K562 (cell line): ENCODE data around the gene RAB32. TPM values are rescaled to one million over a fixed set of nuclear protein-coding genes. Genes with fewer than 3 reads are reported as not detected.

Experiments
- ATAC-seq: fragments of 200-7000 bp; cut with Tn5 transposase; 3 replicates; pipeline ENCODE4 v1.9.1; 2020; ENCODE audit warnings: moderate library complexity
- BruUV-seq: library from RNA; stranded (reverse); fragments of 400-500 nt; replicated peaks from 2 replicates; lab custom pipeline; 2021; lab: Mats Ljungman, UMichigan
- CTCF ChIA-PET: fragments of 300-600 bp; formaldehyde crosslinking; extraction: SDS; loops from one replicate; lab custom pipeline; 2021; ENCODE audit warnings: low intra/inter-chr PET ratio; lab: Yijun Ruan, JAX
- POLR2A ChIA-PET: fragments of 300-600, 350-650 bp; sonication (Branson Sonifier 250); formaldehyde crosslinking; extraction: SDS; loops from one replicate; lab custom pipeline; 2021; ENCODE audit warnings: antibody characterized with exemption, inconsistent platforms; lab: Yijun Ruan, JAX
- DNase-seq, 4 experiments: peaks; one replicate each; pipeline versions ENCODE4 v3.0.0 to v3.0.0-alpha.2; 2011 to 2018; ENCODE audit warnings: low spot score in 3 of 4, mixed read lengths in 3 of 4; ENCODE audit errors: extremely low read depth in 1 of 4
- FAIRE-seq: peaks from 2 replicates; lab custom pipeline; 2011; peaks lifted over from hg19 to GRCh38; lab: Jason Lieb, UNC
- H2AFZ ChIP-seq: 2 replicates; pipeline ENCODE4 v1.6.0; 2011; ENCODE audit warnings: low read depth, low read length, control low read depth, inconsistent platforms
- H3K27ac ChIP-seq: fragments of 200-600 bp; 3 replicates; pipeline ENCODE4 v1.8.0; 2011; ENCODE audit warnings: low read depth, mild to moderate bottlenecking, control low read depth, inconsistent platforms, low read length, moderate library complexity, mixed read lengths; ENCODE audit errors: extremely low read depth
- H3K27me3 ChIP-seq, 2 experiments: fragments of 300-600 bp in 1 of 2; 2 replicates in 1 of 2; 3 replicates in 1 of 2; pipeline versions ENCODE4 v1.6.0 to v1.8.0; 2011; ENCODE audit warnings: inconsistent platforms in 2 of 2, low read length in 2 of 2, mild to moderate bottlenecking in 1 of 2, mixed read lengths in 1 of 2, moderate library complexity in 1 of 2; ENCODE audit not compliant: control insufficient read depth in 2 of 2, insufficient read depth in 2 of 2
- H3K36me3 ChIP-seq: fragments of 300-600 bp; 3 replicates; pipeline ENCODE4 v1.8.0; 2011; ENCODE audit warnings: mild to moderate bottlenecking, low read length, inconsistent platforms; ENCODE audit not compliant: control insufficient read depth, insufficient read depth
- H3K4me1 ChIP-seq, 2 experiments: fragments of 200-600 bp in 1 of 2; replicated peaks in 1 of 2; 2 replicates in 1 of 2; 3 replicates in 1 of 2; pipeline versions ENCODE4 v1.5.1 to v1.8.0; 2011; ENCODE audit warnings: inconsistent platforms in 2 of 2, low read length in 2 of 2, mild to moderate bottlenecking in 1 of 2, mixed read lengths in 1 of 2, moderate library complexity in 1 of 2; ENCODE audit not compliant: control insufficient read depth in 2 of 2, insufficient read depth in 2 of 2
- H3K4me2 ChIP-seq: 2 replicates; pipeline ENCODE4 v1.6.1; 2011; ENCODE audit warnings: low read length, control low read depth, inconsistent platforms, mixed read lengths; ENCODE audit not compliant: insufficient read depth
- H3K4me3 ChIP-seq: fragments of 200-600 bp; sonication (generic), shearing (Covaris generic); 2 replicates; pipeline ENCODE4 v1.5.1; 2016; ENCODE audit warnings: control low read depth, inconsistent platforms
- H3K79me2 ChIP-seq: fragments of 200-600 bp; 3 replicates; pipeline ENCODE4 v1.8.0; 2011; ENCODE audit warnings: low read length, inconsistent platforms; ENCODE audit not compliant: control insufficient read depth, insufficient read depth
- H3K9ac ChIP-seq, 2 experiments: 2 replicates each; pipeline versions ENCODE4 v1.6.0 to v1.6.1; 2011; ENCODE audit warnings: low read depth in 2 of 2, low read length in 2 of 2, control low read depth in 1 of 2, inconsistent platforms in 1 of 2, mild to moderate bottlenecking in 1 of 2, mixed read lengths in 1 of 2; ENCODE audit not compliant: insufficient read depth in 1 of 2
- H3K9me1 ChIP-seq: one replicate; pipeline ENCODE4 v1.6.0; 2011; ENCODE audit warnings: inconsistent platforms, mild to moderate bottlenecking, low read length, moderate library complexity; ENCODE audit not compliant: control insufficient read depth, insufficient read depth
- H3K9me3 ChIP-seq: replicated peaks from 2 replicates; pipeline ENCODE4 v1.5.1; 2011; ENCODE audit warnings: low read depth, low read length, inconsistent platforms; ENCODE audit not compliant: control insufficient read depth, insufficient read depth
- H4K20me1 ChIP-seq: replicated peaks from 2 replicates; pipeline ENCODE4 v1.6.1; 2011; ENCODE audit warnings: low read length, inconsistent platforms, mixed read lengths; ENCODE audit not compliant: control insufficient read depth, insufficient read depth
- ATF4 ChIP-seq: fragments of 450-650 bp; formaldehyde crosslinking; IDR thresholded peaks from 2 replicates; pipeline ENCODE4 v1.4.0; 2022; ENCODE audit warnings: mild to moderate bottlenecking, moderate library complexity
- HSF4 ChIP-seq: fragments of 250-450 bp; sonication (Bioruptor Pico); IDR thresholded peaks from 2 replicates; pipeline ENCODE4 v2.1.2; 2022; ENCODE audit warnings: mild to moderate bottlenecking, moderate library complexity, borderline replicate concordance
- PRMT5 ChIP-seq: sonication (generic); formaldehyde crosslinking; IDR thresholded peaks from 2 replicates; pipeline ENCODE4 v1.5.0; 2020; ENCODE audit warnings: missing genetic modification reagents
- SPI1 ChIP-seq: IDR thresholded peaks from 2 replicates; pipeline ENCODE4 v1.6.1; 2011; ENCODE audit warnings: low read depth, low read length, control low read depth, borderline replicate concordance
- WHSC1 ChIP-seq: IDR thresholded peaks from one replicate; pipeline ENCODE4 v1.6.1; 2012; ENCODE audit warnings: low read length, control low read depth, inconsistent platforms
- ZNF263 ChIP-seq: sonication (generic); formaldehyde crosslinking; IDR thresholded peaks from 2 replicates; pipeline ENCODE4 v1.8.0; 2022; ENCODE audit warnings: mild to moderate bottlenecking, missing genetic modification reagents, borderline replicate concordance
- WGBS: fragments of 100-300 bp; shearing (Covaris generic); methylation state at CpG from one replicate; pipeline ENCODE4 v1.1.6; 2016; ENCODE audit warnings: low coverage, mixed read lengths; ENCODE audit not compliant: insufficient coverage; ENCODE audit errors: missing lambda C conversion rate; 5-methylcytosine and 5-hydroxymethylcytosine counted together
- in situ Hi-C: fragments of 300-500 bp; cut with MboI; formaldehyde crosslinking; loops from 4 replicates; pipeline ENCODE4 v1.15.0; 2018; ENCODE audit warnings: inconsistent platforms, mixed read lengths
- intact Hi-C: fragments of 100-400 bp; cut with micrococcal nuclease; formaldehyde crosslinking; loops from 2 replicates; pipeline ENCODE4 v1.14.2; 2022
- polyA plus RNA-seq, 8 experiments: library from polyadenylated mRNA; depleted of rRNA in 4 of 8; stranded (reverse) in 5 of 8; unstranded in 3 of 8; fragments of >200 nt; fragmentation: Nextera tagmentation in 2 of 8; fragmentation: Illumina TruSeq in 1 of 8; extraction: Ambion mirVana in 2 of 8; extraction: Trizol in 1 of 8; gene quantifications; 2 replicates each; pipeline versions ENCODE4 v1.2.1 to v1.2.3, GENCODE V29; 2011 to 2014; ENCODE audit warnings: inconsistent platforms in 1 of 8, missing spikeins in 1 of 8
- total RNA-seq, 7 experiments: library from RNA; depleted of rRNA in 6 of 7; stranded (reverse); fragments of >200 nt in 6 of 7; fragmentation: Illumina TruSeq in 2 of 7; extraction: Trizol in 2 of 7; gene quantifications; 2 replicates each; pipeline versions ENCODE4 v1.2.1 to v1.2.3, GENCODE V29; 2011 to 2021; ENCODE audit warnings: low replicate concordance in 1 of 7
- TF ChIP-seq, protein P1 (sequence below): fragments of 450-650 bp; IDR thresholded peaks from one replicate; pipeline ENCODE4 v1.6.1; 2018; ENCODE audit warnings: mild to moderate bottlenecking, moderate library complexity; ENCODE audit not compliant: partially characterized antibody

The RAB32 gene
- total and polyA plus RNA-seq, 9 of the 15 experiments (the other 6 are each of a cell fraction or from before 2014, with no cell fraction given), result 2.5 to 16.6 (median 11.0) TPM

- ChIA-PET CTCF (no interaction called here), POLR2A (no interaction called here)
- ATAC-seq, result no peak
- in situ Hi-C loops, result no loop called here
- 0 out of 5 replicates have a peak, but pooled peaks cover 0 to 4% of the 10 kb centered on the region in 2 experiments for H3K27me3 ChIP-seq
- 0% methylated on average over 1 of the region's 1 CpG for WGBS
- intact Hi-C loops, result no loop called here
- no peak overlapping the region for H3K4me2 ChIP-seq
- no peaks in the 10 kb centered on the region for H3K9me3 ChIP-seq
- TF ChIP-seq, protein P1, sequence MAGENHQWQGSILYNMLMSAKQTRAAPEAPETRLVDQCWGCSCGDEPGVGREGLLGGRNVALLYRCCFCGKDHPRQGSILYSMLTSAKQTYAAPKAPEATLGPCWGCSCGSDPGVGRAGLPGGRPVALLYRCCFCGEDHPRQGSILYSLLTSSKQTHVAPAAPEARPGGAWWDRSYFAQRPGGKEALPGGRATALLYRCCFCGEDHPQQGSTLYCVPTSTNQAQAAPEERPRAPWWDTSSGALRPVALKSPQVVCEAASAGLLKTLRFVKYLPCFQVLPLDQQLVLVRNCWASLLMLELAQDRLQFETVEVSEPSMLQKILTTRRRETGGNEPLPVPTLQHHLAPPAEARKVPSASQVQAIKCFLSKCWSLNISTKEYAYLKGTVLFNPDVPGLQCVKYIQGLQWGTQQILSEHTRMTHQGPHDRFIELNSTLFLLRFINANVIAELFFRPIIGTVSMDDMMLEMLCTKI, result no peak
- no peak for TF ChIP-seq PRMT5 (CRISPR knock-in tag)
- no peak for TF ChIP-seq ATF4 (CRISPR knock-in tag)
- TF ChIP-seq HSF4, result no peak
- TF ChIP-seq ZNF263 (CRISPR knock-in tag), result no peak
- no peak for TF ChIP-seq WHSC1
- TF ChIP-seq SPI1, result peak; percentile 40; the same call in 1 of the 2 replicates
- no peak overlapping the region for H3K9ac ChIP-seq
- DNase-seq, result no peak
- H2AFZ ChIP-seq, result no peak overlapping the region
- BruUV-seq, result no TSS peak
- no peaks in the 10 kb centered on the region for H3K4me1 ChIP-seq
- H3K27ac ChIP-seq, result no peak overlapping the region
- H3K9me1 ChIP-seq, result no peaks in the 10 kb centered on the region
- FAIRE-seq, result no peak
- H3K4me3 ChIP-seq, result no peak overlapping the region
- H3K36me3 ChIP-seq, result no peaks in the 10 kb centered on the region
- no peaks in the 10 kb centered on the region for H4K20me1 ChIP-seq
- no peaks in the 10 kb centered on the region for H3K79me2 ChIP-seq
Observed at GRCh38 chr6:146590492-146590891, 46.9 kb downstream of the RAB32 start.
